HepG2 (cell line): ENCODE results near the gene HOXC12. TPM values are rescaled to one million over a fixed set of nuclear protein-coding genes. Genes with fewer than 3 reads are reported as not detected.

Experiments
- GABPB1 ChIP-seq: IDR thresholded peaks from 2 replicates; pipeline ENCODE4 v1.6.1; 2016; ENCODE audit warnings: mild to moderate bottlenecking, missing genetic modification reagents, moderate library complexity, missing compliant biosample characterization
- MIER3 ChIP-seq: IDR thresholded peaks from 2 replicates; pipeline ENCODE4 v1.6.1; 2016; ENCODE audit warnings: missing compliant biosample characterization, borderline replicate concordance
- NFIB ChIP-seq: sonication (generic); formaldehyde crosslinking; IDR thresholded peaks from 2 replicates; pipeline ENCODE4 v1.9.0; 2021; ENCODE audit warnings: missing genetic modification reagents, mild to moderate bottlenecking, borderline replicate concordance
- ZFP36L2 ChIP-seq: sonication (generic); formaldehyde crosslinking; IDR thresholded peaks from 2 replicates; pipeline ENCODE4 v1.4.0; 2020; ENCODE audit warnings: missing genetic modification reagents
- ZNF30 ChIP-seq: sonication (generic); formaldehyde crosslinking; IDR thresholded peaks from 2 replicates; pipeline ENCODE4 v1.5.0; 2020; ENCODE audit warnings: mild to moderate bottlenecking, missing genetic modification reagents
- ZNF329 ChIP-seq: sonication (generic); formaldehyde crosslinking; IDR thresholded peaks from 2 replicates; pipeline ENCODE4 v1.9.0; 2021; ENCODE audit warnings: low read depth, mild to moderate bottlenecking, missing genetic modification reagents
- ZNF556 ChIP-seq: sonication (generic); formaldehyde crosslinking; IDR thresholded peaks from 2 replicates; pipeline ENCODE4 v1.4.0; 2020; ENCODE audit warnings: mild to moderate bottlenecking, missing genetic modification reagents, borderline replicate concordance
- ZNF687 ChIP-seq: sonication (generic); formaldehyde crosslinking; IDR thresholded peaks from 2 replicates; pipeline ENCODE4 v1.5.1; 2020; ENCODE audit warnings: mild to moderate bottlenecking, missing genetic modification reagents, moderate library complexity
- polyA plus RNA-seq, 8 experiments: library from polyadenylated mRNA; depleted of rRNA in 3 of 8; stranded (reverse) in 7 of 8; unstranded in 1 of 8; fragments of >200 nt; fragmentation: Illumina TruSeq in 4 of 8; extraction: Trizol in 4 of 8; gene quantifications; 2 replicates each; pipeline versions ENCODE4 v1.2.1 to v1.2.3, GENCODE V29; 2011 to 2016; ENCODE audit warnings: low read depth in 4 of 8, missing spikeins in 1 of 8, mixed read lengths in 1 of 8; ENCODE audit not compliant: insufficient read depth in 1 of 8
- total RNA-seq, 5 experiments: library from RNA; depleted of rRNA; stranded (reverse); fragments of >200 nt; fragmentation: Illumina TruSeq; extraction: Trizol; gene quantifications; 2 replicates each; pipeline ENCODE4 v1.2.3, GENCODE V29; 2016; ENCODE audit warnings: low read depth in 1 of 5

Gene HOXC12
- total and polyA plus RNA-seq, 2 of the 13 experiments (the other 11 are each of a cell fraction or from before 2014, with no cell fraction given) = not detected

- TF ChIP-seq ZNF687 (CRISPR knock-in tag) = peak; percentile 36; the same call in 1 of the 2 replicates
- TF ChIP-seq NFIB (CRISPR knock-in tag) = no peak
- no peak for TF ChIP-seq MIER3
- peak; percentile 57; the same call in 1 of the 2 replicates for TF ChIP-seq GABPB1
- TF ChIP-seq ZNF30 (CRISPR knock-in tag) = no peak
- TF ChIP-seq ZFP36L2 (CRISPR knock-in tag) = no peak
- no peak for TF ChIP-seq ZNF329 (CRISPR knock-in tag)
- TF ChIP-seq ZNF556 (CRISPR knock-in tag) = no peak
Measured at GRCh38 chr12:53974084-53975063, 19.7 kb downstream of the HOXC12 start, which contains the start of gene HOTAIR (continued).
